ENCODE results near the gene GRK6. TPM values are rescaled to one million over a fixed set of nuclear protein-coding genes. Genes with fewer than 3 reads are reported as not detected.

GRK6 gene
- total RNA-seq, 1 donor from 2014 or later = 43.9 TPM

DNA sequence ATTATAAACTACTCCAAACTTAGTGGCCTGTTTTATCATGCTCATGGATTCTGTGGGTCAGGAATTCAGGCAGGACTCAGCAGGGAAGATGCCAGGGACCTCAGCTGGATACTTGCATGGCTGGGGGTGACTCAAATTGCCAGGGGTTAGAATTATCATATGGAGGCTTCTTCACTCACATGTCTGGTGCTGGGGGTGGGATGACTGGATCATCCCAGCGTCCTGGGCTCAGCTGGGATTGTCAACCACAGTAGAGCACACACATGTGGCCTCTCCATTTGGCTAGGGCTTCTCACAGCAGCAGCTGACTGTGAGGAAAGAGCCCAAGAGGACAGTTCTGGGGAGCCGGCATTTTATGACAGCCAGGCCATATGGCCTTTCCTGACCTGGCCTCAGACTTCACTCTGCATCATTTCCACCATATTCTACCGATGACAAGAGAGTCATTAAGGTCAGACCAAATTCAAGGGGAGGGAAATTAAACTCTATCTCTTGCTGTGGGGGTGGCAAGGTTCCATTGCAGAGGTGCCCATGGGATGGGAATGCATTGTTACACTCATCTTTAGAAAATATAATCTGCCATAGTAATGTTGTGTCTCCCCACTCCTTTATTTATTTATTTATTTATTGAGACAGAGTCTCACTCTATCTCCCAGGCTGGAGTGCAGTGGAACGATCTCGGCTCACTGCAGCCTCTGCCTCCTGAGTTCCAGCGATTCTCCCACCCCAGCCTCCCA, 5.2 kb upstream of the GRK6 start:
- Histone ChIP-seq H3K27ac (no peak overlapping the region), H3K4me3 (no peak overlapping the region), H3K36me3 (no peaks in the 10 kb centered on the region), H3K27me3 (no peaks in the 10 kb centered on the region), H3K9me3 (no peaks in the 10 kb centered on the region), H3K4me1 (peaks cover 16% of the 10 kb centered on the region)
- no peak for TF ChIP-seq CTCF (IDR thresholded peaks at IDR 0.05)
- no peak for ATAC-seq
- no peak for DNase-seq
- intact Hi-C loops (cut with DNase I) = no loop called here

- H3K27me3 ChIP-seq = no peaks in the 10 kb centered on the region
- intact Hi-C loops (cut with DNase I) = no loop called here
- no peak for ATAC-seq
- no peak overlapping the region for H3K27ac ChIP-seq
- H3K4me3 ChIP-seq = no peak overlapping the region
- no peak for DNase-seq
- TF ChIP-seq CTCF (IDR thresholded peaks at IDR 0.05) = no peak
- H3K36me3 ChIP-seq = no peaks in the 10 kb centered on the region
- H3K9me3 ChIP-seq = no peaks in the 10 kb centered on the region
- H3K4me1 ChIP-seq = peaks cover 20% of the 10 kb centered on the region
Observed at GRCh38 chr5:177423671-177424070, 2.8 kb upstream of the GRK6 start.

DNA sequence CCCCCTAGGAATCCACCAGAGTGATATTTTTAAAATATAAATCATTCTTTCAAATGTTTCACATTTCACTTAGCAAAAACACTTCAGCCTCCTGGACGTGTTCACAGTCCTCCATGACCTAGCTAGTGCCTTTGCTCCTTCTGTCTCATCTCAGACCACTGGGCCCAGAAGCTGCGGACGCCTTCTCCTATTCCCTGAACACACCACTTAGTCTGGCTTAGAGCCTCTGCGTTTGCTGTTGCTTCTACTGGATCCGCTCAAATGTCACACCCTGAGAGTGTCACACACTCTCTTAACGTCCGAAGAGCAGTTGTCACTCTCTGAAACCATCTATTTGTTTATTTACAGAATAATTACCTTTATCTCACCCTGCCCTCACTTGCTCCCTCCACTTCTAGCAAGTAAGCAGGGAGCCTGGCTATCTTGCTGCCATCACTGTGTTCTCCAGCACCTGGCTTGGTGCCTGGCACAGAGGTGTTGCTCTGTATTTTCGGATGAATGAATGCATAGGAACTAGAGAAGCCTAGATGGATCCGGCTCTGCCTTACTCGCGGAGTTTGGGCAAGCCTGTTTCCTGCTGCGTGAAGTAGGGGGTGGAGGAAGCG, 1.2 kb upstream of the GRK6 start:
- Histone ChIP-seq H3K9me3 (no peaks in the 10 kb centered on the region), H3K27ac (peak overlapping the region; percentile 95), H3K27me3 (no peaks in the 10 kb centered on the region), H3K4me1 (peaks cover 32% of the 10 kb centered on the region), H3K4me3 (peak overlapping the region; percentile 62), H3K36me3 (no peaks in the 10 kb centered on the region)
- DNase-seq (no peak), ATAC-seq (no peak)
- intact Hi-C loops (cut with DNase I) = no loop called here
- TF ChIP-seq CTCF (IDR thresholded peaks at IDR 0.05) = no peak

DNA sequence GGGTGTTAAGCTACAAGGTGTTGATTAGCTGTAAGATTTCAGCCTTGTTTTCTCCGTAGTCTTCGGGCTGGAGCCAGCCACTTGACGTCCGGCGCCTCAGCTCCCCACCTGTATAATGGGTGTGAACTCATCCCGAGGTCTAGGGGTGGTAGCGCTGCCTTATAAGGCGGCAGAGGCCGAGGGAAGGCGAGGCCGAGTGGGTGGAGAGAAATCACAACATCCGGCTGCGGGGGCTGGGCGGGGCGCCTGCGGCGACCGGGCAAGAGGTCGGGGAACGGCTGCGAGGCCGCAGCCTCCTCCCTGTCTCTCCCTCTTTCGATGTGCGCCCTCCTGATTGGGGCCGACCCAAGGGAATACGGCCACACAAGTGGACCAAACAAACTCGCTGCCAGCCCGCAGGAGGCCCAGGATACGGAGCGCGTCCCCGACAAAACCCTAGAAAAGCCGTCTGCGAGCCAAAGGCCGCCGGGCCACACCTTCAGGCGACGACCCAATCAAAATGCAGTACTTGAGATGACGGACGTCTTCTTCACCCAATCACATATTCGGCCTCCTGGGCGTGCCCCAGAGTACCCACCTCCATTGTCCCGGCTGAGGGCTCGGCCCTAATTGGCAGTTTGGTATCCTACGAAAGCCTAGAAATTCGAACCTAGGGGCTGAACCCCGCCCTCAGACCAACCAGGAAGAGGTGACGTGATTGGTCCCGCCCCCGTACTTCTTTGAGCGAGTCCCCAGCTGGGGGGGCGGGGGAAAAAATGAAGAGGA, 493 bp upstream of the GRK6 start:
- Histone ChIP-seq H3K36me3 (peaks cover 2% of the 10 kb centered on the region), H3K27me3 (no peaks in the 10 kb centered on the region), H3K27ac (peak overlapping the region; percentile 95), H3K4me1 (peaks cover 39% of the 10 kb centered on the region), H3K9me3 (no peaks in the 10 kb centered on the region), H3K4me3 (peak overlapping the region; percentile 62)
- no peak for TF ChIP-seq CTCF (IDR thresholded peaks at IDR 0.05)
- ATAC-seq (peak; percentile 94), DNase-seq (peak; percentile 99)
- intact Hi-C loops (cut with DNase I) = no loop called here

- ATAC-seq = no peak
- TF ChIP-seq CTCF (IDR thresholded peaks at IDR 0.05) = no peak
- peak overlapping the region; percentile 77 for H3K4me3 ChIP-seq
- DNase-seq = no peak
- H3K27me3 ChIP-seq = no peaks in the 10 kb centered on the region
- H3K9me3 ChIP-seq = no peaks in the 10 kb centered on the region
- intact Hi-C loops (cut with DNase I) = no loop called here
- peaks cover 6% of the 10 kb centered on the region for H3K36me3 ChIP-seq
- H3K4me1 ChIP-seq = peaks cover 46% of the 10 kb centered on the region
- H3K27ac ChIP-seq = peak overlapping the region; percentile 91
Observed at GRCh38 chr5:177427211-177427822, 841 bp downstream of the GRK6 start.

Data from upper lobe of right lung (tissue), 1 donor.